HG02642 (cell line): ENCODE data around the gene AHCY.

Experiments used
- ATAC-seq: cut with Tn5 transposase; IDR thresholded peaks from one replicate; pipeline ENCODE4 v1.9.1; 2021; ENCODE audit warnings: mild to moderate bottlenecking; ENCODE audit not compliant: unreplicated experiment, poor library complexity

The AHCY gene

GRCh38 chr20:34231634-34232033, 71.5 kb downstream of the AHCY start:
- no peak for ATAC-seq
